GM12892 (cell line): ENCODE data around the gene DDI1.

Experiments
- POLR2A ChIP-seq: IDR thresholded peaks from 2 replicates; pipeline ENCODE4 v1.6.1; 2011; ENCODE audit warnings: low read depth, low read length, control low read depth
- TAF1 ChIP-seq: IDR thresholded peaks from 2 replicates; pipeline ENCODE4 v1.6.1; 2011; ENCODE audit warnings: low read depth, mild to moderate bottlenecking, control low read depth, low read length, borderline replicate concordance

GRCh38 chr11:104024572-104024971 lies 11.9 kb upstream of the DDI1 start:
- TF ChIP-seq POLR2A = no peak
- TF ChIP-seq TAF1 = no peak
